ENCODE results near the gene LAG3. TPM values are rescaled to one million over a fixed set of nuclear protein-coding genes. Genes with fewer than 3 reads are reported as not detected.

LAG3 gene
- polyA plus RNA-seq, 1 of the 3 experiments (the other 2 are of a cell fraction), result 0.72 TPM

DNA sequence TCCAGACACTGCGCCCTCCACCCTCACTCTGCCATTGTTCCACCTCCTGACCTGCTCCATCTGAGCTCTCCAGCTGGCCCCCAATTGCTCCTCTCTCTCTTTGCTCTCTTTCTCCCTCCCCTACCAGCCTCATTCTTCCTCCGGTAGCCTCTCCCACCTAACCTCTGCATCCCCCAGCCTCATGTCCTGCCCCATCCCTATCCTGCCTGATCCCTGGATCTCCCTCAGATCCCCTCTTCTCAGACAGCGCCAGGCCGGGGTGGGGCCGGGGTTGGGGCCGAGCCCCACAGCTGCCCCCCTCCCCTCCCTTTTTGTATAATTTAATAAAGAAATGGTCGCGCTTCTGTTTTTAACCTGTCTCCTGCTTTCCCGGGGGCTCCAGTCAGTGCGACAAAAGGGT is 1.7 kb upstream of the LAG3 start:
- Histone ChIP-seq H3F3A (replicated peaks; ENCODE audit: insufficient read depth) (peaks cover 12% of the 10 kb centered on the region), H3K9me2 (no peaks in the 10 kb centered on the region), H3K27me3 (ENCODE audit: insufficient read depth) (no peaks in the 10 kb centered on the region), H3K9me3 (no peaks in the 10 kb centered on the region), H3K4me1 (ENCODE audit: control insufficient read depth in 1 of 2, insufficient read depth in 2 of 2, low read depth in 1 of 2, low read length in 1 of 2) (peaks cover 12 to 33% of the 10 kb centered on the region in 2 experiments; a peak in 3 of 4 replicates), H3K79me2 (ENCODE audit: insufficient read depth) (peaks cover 37% of the 10 kb centered on the region), H3K4me3 (ENCODE audit: low read depth in 2 of 2, low read length in 1 of 2) (peak overlapping the region in 1 of 2 experiments; percentile 0; a peak in 1 of 4 replicates), H3K36me3 (replicated peaks in 1 of 2; ENCODE audit: control insufficient read depth in 1 of 2, insufficient read depth in 2 of 2, low read length in 1 of 2) (peaks cover 20 to 21% of the 10 kb centered on the region in 2 experiments), H3K9ac (no peak overlapping the region), H2AFZ (ENCODE audit: low read depth) (no peak overlapping the region), H3K27ac (ENCODE audit: low read depth in 2 of 2, low read length in 1 of 2) (peak overlapping the region; percentile 21 to 56; a peak in 2 of 4 replicates), H4K20me1 (ENCODE audit: insufficient read depth) (peaks cover 40% of the 10 kb centered on the region), H3K4me2 (no peak overlapping the region)
- WGBS (ENCODE audit: low lambda C conversion rate), result 93% methylated on average over 10 of the region's 10 CpGs
- no peak for DNase-seq
- CTCF ChIA-PET, result interaction anchor here (2.1 to 15.2 kb wide), 3 partner anchors 8 to 55 kb away, joined by 10 to 343 read pairs (median 91); partner anchors contain the start of gene MLF2
- POLR2A ChIA-PET, result interaction anchor here (1.6 kb wide), 1 partner anchor 18 kb away, joined by 9 read pairs; the partner anchor contains the start of gene MLF2
- TF ChIP-seq TCF12 (IDR thresholded peaks at IDR 0.05) (no peak), SMC3 (IDR thresholded peaks at IDR 0.05; ENCODE audit: low read depth, low read length) (no peak), FOXJ3 (CRISPR knock-in tag; IDR thresholded peaks at IDR 0.05) (no peak), POLR2AphosphoS5 (IDR thresholded peaks at IDR 0.05; ENCODE audit: low read depth, low read length) (no peak), RCOR1 (IDR thresholded peaks at IDR 0.05; ENCODE audit: low read length) (no peak), YY1 (IDR thresholded peaks at IDR 0.05; ENCODE audit: low read depth) (no peak), USF2 (IDR thresholded peaks at IDR 0.05; ENCODE audit: borderline replicate concordance, low read depth, low read length) (no peak), CHD2 (IDR thresholded peaks at IDR 0.05; ENCODE audit: low read length, partially characterized antibody) (no peak), MXI1 (IDR thresholded peaks at IDR 0.05; ENCODE audit: low read depth, low read length) (no peak), EP300 (IDR thresholded peaks at IDR 0.05; ENCODE audit: borderline replicate concordance in 1 of 2, low read depth in 1 of 2, low read length in 1 of 2) (no peak), GABPA (IDR thresholded peaks at IDR 0.05; ENCODE audit: low read depth) (no peak), RXRA (IDR thresholded peaks at IDR 0.05; ENCODE audit: borderline replicate concordance, low read depth) (no peak), JUND (IDR thresholded peaks at IDR 0.05) (no peak), GATA2 (CRISPR knock-in tag; IDR thresholded peaks at IDR 0.05) (no peak), EZH2phosphoT487 (IDR thresholded peaks at IDR 0.05; ENCODE audit: borderline replicate concordance, low read depth) (no peak), NRF1 (IDR thresholded peaks at IDR 0.05; ENCODE audit: low read depth, low read length) (no peak)
- TF ChIP-seq, protein P1, sequence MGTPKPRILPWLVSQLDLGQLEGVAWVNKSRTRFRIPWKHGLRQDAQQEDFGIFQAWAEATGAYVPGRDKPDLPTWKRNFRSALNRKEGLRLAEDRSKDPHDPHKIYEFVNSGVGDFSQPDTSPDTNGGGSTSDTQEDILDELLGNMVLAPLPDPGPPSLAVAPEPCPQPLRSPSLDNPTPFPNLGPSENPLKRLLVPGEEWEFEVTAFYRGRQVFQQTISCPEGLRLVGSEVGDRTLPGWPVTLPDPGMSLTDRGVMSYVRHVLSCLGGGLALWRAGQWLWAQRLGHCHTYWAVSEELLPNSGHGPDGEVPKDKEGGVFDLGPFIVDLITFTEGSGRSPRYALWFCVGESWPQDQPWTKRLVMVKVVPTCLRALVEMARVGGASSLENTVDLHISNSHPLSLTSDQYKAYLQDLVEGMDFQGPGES (IDR thresholded peaks at IDR 0.05; ENCODE audit: low read depth, low read length), result no peak

DNA sequence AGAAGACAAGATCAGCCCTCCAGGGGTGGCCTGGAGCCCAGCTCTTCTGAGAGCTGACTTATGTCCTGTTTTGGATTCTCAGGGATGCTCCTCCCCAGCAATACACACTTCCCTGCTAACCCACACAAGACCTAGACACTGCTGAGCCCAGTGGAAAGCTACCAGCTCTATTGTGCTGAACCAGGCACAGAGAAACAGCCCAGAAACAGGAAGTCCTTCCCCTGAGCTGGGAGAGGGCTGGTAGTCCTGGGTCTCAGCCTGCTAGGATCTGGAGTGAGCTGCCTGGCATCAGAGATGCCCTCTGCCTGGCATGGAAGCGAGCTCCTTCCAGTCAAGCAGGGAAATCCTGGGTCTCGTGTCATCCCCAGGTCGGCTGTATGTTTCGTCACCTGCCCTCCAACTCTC is 1.2 kb upstream of the LAG3 start:
- H3K27me3 ChIP-seq (ENCODE audit: insufficient read depth), result no peaks in the 10 kb centered on the region
- H3K9me3 ChIP-seq, result no peaks in the 10 kb centered on the region
- H3K9ac ChIP-seq, result no peak overlapping the region
- H4K20me1 ChIP-seq (ENCODE audit: insufficient read depth), result peaks cover 40% of the 10 kb centered on the region
- no peak overlapping the region for H3K4me3 ChIP-seq (ENCODE audit: low read depth in 2 of 2, low read length in 1 of 2)
- no peak overlapping the region for H2AFZ ChIP-seq (ENCODE audit: low read depth)
- CTCF ChIA-PET, result interaction anchor here (2.1 to 15.2 kb wide), 3 partner anchors 7 to 54 kb away, joined by 10 to 343 read pairs (median 91); partner anchors contain the start of gene MLF2
- H3K36me3 ChIP-seq (replicated peaks in 1 of 2; ENCODE audit: control insufficient read depth in 1 of 2, insufficient read depth in 2 of 2, low read length in 1 of 2), result peaks cover 23 to 24% of the 10 kb centered on the region in 2 experiments
- POLR2A ChIA-PET, result interaction anchor here (1.6 kb wide), 1 partner anchor 18 kb away, joined by 9 read pairs; the partner anchor contains the start of gene MLF2
- 100% methylated on average over 1 of the region's 4 CpGs for WGBS (ENCODE audit: low lambda C conversion rate)
- H3K4me1 ChIP-seq (ENCODE audit: control insufficient read depth in 1 of 2, insufficient read depth in 2 of 2, low read depth in 1 of 2, low read length in 1 of 2), result peaks cover 9 to 30% of the 10 kb centered on the region in 2 experiments; a peak in 2 of 4 replicates
- peaks cover 37% of the 10 kb centered on the region for H3K79me2 ChIP-seq (ENCODE audit: insufficient read depth)
- H3F3A ChIP-seq (replicated peaks; ENCODE audit: insufficient read depth), result peaks cover 9% of the 10 kb centered on the region
- no peak overlapping the region for H3K4me2 ChIP-seq
- H3K9me2 ChIP-seq, result no peaks in the 10 kb centered on the region
- peak overlapping the region; percentile 21 to 56; a peak in 2 of 4 replicates for H3K27ac ChIP-seq (ENCODE audit: low read depth in 2 of 2, low read length in 1 of 2)
- no peak for DNase-seq
- TF ChIP-seq MEF2A (IDR thresholded peaks at IDR 0.05; ENCODE audit: borderline replicate concordance, low read depth) (no peak), GATA2 (CRISPR knock-in tag; IDR thresholded peaks at IDR 0.05) (no peak), GABPA (IDR thresholded peaks at IDR 0.05; ENCODE audit: low read depth) (no peak), USF2 (IDR thresholded peaks at IDR 0.05; ENCODE audit: borderline replicate concordance, low read depth, low read length) (no peak), FOXJ3 (CRISPR knock-in tag; IDR thresholded peaks at IDR 0.05) (no peak), RFX5 (IDR thresholded peaks at IDR 0.05; ENCODE audit: low read length) (no peak), POLR2AphosphoS5 (IDR thresholded peaks at IDR 0.05; ENCODE audit: low read depth, low read length) (no peak), RXRA (IDR thresholded peaks at IDR 0.05; ENCODE audit: borderline replicate concordance, low read depth) (no peak), SIN3A (IDR thresholded peaks at IDR 0.05; ENCODE audit: borderline replicate concordance, low read depth, low read length) (no peak), NRF1 (IDR thresholded peaks at IDR 0.05; ENCODE audit: low read depth, low read length) (no peak), TEAD4 (IDR thresholded peaks at IDR 0.05; ENCODE audit: borderline replicate concordance, insufficient read depth) (no peak)
- TF ChIP-seq, protein P2, sequence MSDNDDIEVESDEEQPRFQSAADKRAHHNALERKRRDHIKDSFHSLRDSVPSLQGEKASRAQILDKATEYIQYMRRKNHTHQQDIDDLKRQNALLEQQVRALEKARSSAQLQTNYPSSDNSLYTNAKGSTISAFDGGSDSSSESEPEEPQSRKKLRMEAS (IDR thresholded peaks at IDR 0.05; ENCODE audit: low read depth), result no peak
- TF ChIP-seq, protein P3, sequence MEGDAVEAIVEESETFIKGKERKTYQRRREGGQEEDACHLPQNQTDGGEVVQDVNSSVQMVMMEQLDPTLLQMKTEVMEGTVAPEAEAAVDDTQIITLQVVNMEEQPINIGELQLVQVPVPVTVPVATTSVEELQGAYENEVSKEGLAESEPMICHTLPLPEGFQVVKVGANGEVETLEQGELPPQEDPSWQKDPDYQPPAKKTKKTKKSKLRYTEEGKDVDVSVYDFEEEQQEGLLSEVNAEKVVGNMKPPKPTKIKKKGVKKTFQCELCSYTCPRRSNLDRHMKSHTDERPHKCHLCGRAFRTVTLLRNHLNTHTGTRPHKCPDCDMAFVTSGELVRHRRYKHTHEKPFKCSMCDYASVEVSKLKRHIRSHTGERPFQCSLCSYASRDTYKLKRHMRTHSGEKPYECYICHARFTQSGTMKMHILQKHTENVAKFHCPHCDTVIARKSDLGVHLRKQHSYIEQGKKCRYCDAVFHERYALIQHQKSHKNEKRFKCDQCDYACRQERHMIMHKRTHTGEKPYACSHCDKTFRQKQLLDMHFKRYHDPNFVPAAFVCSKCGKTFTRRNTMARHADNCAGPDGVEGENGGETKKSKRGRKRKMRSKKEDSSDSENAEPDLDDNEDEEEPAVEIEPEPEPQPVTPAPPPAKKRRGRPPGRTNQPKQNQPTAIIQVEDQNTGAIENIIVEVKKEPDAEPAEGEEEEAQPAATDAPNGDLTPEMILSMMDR (IDR thresholded peaks at IDR 0.05), result no peak
